Measurements from ENCODE around the gene HDAC2. TPM values are rescaled to one million over a fixed set of nuclear protein-coding genes. Genes with fewer than 3 reads are reported as not detected.

HDAC2 gene
- total and polyA plus RNA-seq, 2 of the 13 experiments (the other 11 are each of a cell fraction or from before 2014, with no cell fraction given) = 99.6 to 114 TPM

DNA sequence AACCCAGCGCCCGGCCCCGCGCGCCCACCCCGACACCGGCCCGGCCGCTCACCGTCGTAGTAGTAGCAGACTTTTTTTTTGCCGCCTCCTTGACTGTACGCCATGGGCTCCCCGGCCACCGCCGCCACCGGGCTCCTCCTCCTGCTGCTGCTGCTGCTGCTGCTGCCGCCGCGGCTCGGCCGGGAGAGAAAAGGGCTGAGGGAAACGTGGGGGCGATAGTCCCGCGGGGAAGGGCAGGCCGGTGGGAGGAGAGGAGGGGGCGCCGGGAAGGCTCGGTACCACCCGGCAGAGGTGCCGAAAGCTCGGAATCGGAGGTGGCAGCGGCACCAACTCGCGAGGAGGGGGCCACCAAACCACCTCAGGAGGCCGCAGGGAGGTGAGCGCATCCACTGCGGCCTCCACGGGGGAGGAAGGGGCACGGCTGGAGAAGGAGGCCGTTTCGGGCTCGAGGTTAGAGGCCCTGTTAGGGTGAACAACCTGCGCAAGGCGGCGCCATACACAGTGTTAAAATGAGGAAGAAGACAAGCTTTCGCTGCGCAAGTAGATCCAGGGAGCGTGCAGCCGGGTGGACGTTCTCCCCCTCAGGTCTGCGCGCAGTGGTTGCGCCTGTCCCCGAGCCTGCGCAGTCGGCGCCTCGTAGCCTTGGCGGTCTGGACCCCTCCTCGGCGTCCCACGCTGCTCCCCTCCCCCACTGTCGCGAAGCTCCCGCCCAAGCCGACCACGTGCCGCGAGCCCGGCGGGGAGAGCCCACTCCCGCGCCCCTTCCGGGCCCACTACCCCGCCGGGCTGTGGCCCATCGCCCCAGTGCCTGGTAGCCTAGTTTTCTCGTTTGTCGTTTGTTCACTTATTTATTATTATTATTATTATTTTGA, at the start of gene HDAC2 (continued):
- TF ChIP-seq, protein P1, sequence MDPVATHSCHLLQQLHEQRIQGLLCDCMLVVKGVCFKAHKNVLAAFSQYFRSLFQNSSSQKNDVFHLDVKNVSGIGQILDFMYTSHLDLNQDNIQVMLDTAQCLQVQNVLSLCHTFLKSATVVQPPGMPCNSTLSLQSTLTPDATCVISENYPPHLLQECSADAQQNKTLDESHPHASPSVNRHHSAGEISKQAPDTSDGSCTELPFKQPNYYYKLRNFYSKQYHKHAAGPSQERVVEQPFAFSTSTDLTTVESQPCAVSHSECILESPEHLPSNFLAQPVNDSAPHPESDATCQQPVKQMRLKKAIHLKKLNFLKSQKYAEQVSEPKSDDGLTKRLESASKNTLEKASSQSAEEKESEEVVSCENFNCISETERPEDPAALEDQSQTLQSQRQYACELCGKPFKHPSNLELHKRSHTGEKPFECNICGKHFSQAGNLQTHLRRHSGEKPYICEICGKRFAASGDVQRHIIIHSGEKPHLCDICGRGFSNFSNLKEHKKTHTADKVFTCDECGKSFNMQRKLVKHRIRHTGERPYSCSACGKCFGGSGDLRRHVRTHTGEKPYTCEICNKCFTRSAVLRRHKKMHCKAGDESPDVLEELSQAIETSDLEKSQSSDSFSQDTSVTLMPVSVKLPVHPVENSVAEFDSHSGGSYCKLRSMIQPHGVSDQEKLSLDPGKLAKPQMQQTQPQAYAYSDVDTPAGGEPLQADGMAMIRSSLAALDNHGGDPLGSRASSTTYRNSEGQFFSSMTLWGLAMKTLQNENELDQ (CRISPR knock-in tag; IDR thresholded peaks at IDR 0.05; ENCODE audit: borderline replicate concordance) = peak; percentile 94
- TF ChIP-seq MIER3 (CRISPR knock-in tag; IDR thresholded peaks at IDR 0.05; ENCODE audit: borderline replicate concordance) (peak; percentile 63; the same call in 1 of the 2 replicates), ZNF572 (CRISPR knock-in tag; IDR thresholded peaks at IDR 0.05) (no peak), MIXL1 (CRISPR knock-in tag; IDR thresholded peaks at IDR 0.05) (peak; percentile 66; the same call in 1 of the 2 replicates), SRSF9 (IDR thresholded peaks at IDR 0.05; ENCODE audit: borderline replicate concordance, insufficient read depth, low read depth, low read length, poor library complexity, severe bottlenecking) (no peak), SMARCE1 (IDR thresholded peaks at IDR 0.05; ENCODE audit: borderline replicate concordance) (no peak), BCL6 (CRISPR knock-in tag; IDR thresholded peaks at IDR 0.05) (0 out of 2 replicates have a peak, but pooled peaks have one; percentile 58), NCOA2 (CRISPR knock-in tag; IDR thresholded peaks at IDR 0.05) (peak; percentile 78), ZNF816 (CRISPR knock-in tag; IDR thresholded peaks at IDR 0.05; ENCODE audit: borderline replicate concordance) (peak; percentile 90), HHEX (CRISPR knock-in tag; IDR thresholded peaks at IDR 0.05) (no peak), GATA4 (IDR thresholded peaks at IDR 0.05; ENCODE audit: borderline replicate concordance, low read depth) (no peak), TMF1 (CRISPR knock-in tag; IDR thresholded peaks at IDR 0.05; ENCODE audit: low read depth) (peak; percentile 97), SIN3A (IDR thresholded peaks at IDR 0.05; ENCODE audit: borderline replicate concordance, low read depth, low read length) (peak; percentile 33; the same call in 1 of the 2 replicates), HOXA3 (CRISPR knock-in tag; IDR thresholded peaks at IDR 0.05) (peak; percentile 95)
- TF ChIP-seq, protein P2, sequence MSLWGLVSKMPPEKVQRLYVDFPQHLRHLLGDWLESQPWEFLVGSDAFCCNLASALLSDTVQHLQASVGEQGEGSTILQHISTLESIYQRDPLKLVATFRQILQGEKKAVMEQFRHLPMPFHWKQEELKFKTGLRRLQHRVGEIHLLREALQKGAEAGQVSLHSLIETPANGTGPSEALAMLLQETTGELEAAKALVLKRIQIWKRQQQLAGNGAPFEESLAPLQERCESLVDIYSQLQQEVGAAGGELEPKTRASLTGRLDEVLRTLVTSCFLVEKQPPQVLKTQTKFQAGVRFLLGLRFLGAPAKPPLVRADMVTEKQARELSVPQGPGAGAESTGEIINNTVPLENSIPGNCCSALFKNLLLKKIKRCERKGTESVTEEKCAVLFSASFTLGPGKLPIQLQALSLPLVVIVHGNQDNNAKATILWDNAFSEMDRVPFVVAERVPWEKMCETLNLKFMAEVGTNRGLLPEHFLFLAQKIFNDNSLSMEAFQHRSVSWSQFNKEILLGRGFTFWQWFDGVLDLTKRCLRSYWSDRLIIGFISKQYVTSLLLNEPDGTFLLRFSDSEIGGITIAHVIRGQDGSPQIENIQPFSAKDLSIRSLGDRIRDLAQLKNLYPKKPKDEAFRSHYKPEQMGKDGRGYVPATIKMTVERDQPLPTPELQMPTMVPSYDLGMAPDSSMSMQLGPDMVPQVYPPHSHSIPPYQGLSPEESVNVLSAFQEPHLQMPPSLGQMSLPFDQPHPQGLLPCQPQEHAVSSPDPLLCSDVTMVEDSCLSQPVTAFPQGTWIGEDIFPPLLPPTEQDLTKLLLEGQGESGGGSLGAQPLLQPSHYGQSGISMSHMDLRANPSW (CRISPR knock-in tag; IDR thresholded peaks at IDR 0.05; ENCODE audit: borderline replicate concordance) = no peak
- TF ChIP-seq, protein P3, sequence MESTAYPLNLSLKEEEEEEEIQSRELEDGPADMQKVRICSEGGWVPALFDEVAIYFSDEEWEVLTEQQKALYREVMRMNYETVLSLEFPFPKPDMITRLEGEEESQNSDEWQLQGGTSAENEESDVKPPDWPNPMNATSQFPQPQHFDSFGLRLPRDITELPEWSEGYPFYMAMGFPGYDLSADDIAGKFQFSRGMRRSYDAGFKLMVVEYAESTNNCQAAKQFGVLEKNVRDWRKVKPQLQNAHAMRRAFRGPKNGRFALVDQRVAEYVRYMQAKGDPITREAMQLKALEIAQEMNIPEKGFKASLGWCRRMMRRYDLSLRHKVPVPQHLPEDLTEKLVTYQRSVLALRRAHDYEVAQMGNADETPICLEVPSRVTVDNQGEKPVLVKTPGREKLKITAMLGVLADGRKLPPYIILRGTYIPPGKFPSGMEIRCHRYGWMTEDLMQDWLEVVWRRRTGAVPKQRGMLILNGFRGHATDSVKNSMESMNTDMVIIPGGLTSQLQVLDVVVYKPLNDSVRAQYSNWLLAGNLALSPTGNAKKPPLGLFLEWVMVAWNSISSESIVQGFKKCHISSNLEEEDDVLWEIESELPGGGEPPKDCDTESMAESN (CRISPR knock-in tag; conservative IDR thresholded peaks at IDR 0.05) = peak; percentile 98
- TF ChIP-seq, protein P4, sequence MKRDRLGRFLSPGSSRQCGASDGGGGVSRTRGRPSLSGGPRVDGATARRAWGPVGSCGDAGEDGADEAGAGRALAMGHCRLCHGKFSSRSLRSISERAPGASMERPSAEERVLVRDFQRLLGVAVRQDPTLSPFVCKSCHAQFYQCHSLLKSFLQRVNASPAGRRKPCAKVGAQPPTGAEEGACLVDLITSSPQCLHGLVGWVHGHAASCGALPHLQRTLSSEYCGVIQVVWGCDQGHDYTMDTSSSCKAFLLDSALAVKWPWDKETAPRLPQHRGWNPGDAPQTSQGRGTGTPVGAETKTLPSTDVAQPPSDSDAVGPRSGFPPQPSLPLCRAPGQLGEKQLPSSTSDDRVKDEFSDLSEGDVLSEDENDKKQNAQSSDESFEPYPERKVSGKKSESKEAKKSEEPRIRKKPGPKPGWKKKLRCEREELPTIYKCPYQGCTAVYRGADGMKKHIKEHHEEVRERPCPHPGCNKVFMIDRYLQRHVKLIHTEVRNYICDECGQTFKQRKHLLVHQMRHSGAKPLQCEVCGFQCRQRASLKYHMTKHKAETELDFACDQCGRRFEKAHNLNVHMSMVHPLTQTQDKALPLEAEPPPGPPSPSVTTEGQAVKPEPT (CRISPR knock-in tag; IDR thresholded peaks at IDR 0.05; ENCODE audit: low read depth) = peak; percentile 98
